NT2/D1 (cell line): ENCODE data around the gene SPAG9.

Source experiments
- DNase-seq: peaks from one replicate; pipeline ENCODE4 v3.0.0-alpha.2; 2011; ENCODE audit warnings: low read depth, low spot score
- H3K27me3 ChIP-seq: 2 replicates; pipeline ENCODE4 v1.6.0; 2011; ENCODE audit warnings: mild to moderate bottlenecking; ENCODE audit not compliant: insufficient read length, insufficient read depth
- H3K36me3 ChIP-seq: 2 replicates; pipeline ENCODE4 v1.6.1; 2011; ENCODE audit warnings: mild to moderate bottlenecking, low read length, mixed read lengths; ENCODE audit not compliant: insufficient read depth, insufficient read length
- H3K4me1 ChIP-seq: 2 replicates; pipeline ENCODE4 v1.5.1; 2011; ENCODE audit not compliant: insufficient read depth, insufficient read length
- H3K4me3 ChIP-seq: 2 replicates; pipeline ENCODE4 v1.5.1; 2011; ENCODE audit warnings: low read depth; ENCODE audit not compliant: insufficient read length
- H3K9ac ChIP-seq: 2 replicates; pipeline ENCODE4 v1.6.0; 2011; ENCODE audit warnings: low read depth; ENCODE audit not compliant: insufficient read length
- H3K9me3 ChIP-seq: 2 replicates; pipeline ENCODE4 v1.5.1; 2011; ENCODE audit warnings: mild to moderate bottlenecking, low read length; ENCODE audit not compliant: insufficient read depth
- SUZ12 ChIP-seq: IDR thresholded peaks from 2 replicates; pipeline ENCODE4 v1.6.1; 2011; ENCODE audit not compliant: insufficient read length, insufficient read depth; ENCODE audit errors: extremely low read depth
- YY1 ChIP-seq: IDR thresholded peaks from 2 replicates; pipeline ENCODE4 v1.6.1; 2011; ENCODE audit not compliant: insufficient read length, insufficient read depth
- ZNF274 ChIP-seq: IDR thresholded peaks from 2 replicates; pipeline ENCODE4 v1.6.1; 2011; ENCODE audit warnings: mild to moderate bottlenecking, low read depth, low read length

SPAG9 gene

GRCh38 chr17:50923611-50924010, 197.1 kb downstream of the SPAG9 start:
- H3K4me3 ChIP-seq: no peak overlapping the region
- no peaks in the 10 kb centered on the region for H3K9me3 ChIP-seq
- DNase-seq: no peak
- no peaks in the 10 kb centered on the region for H3K36me3 ChIP-seq
- peaks cover 20% of the 10 kb centered on the region for H3K27me3 ChIP-seq
- H3K9ac ChIP-seq: no peak overlapping the region
- TF ChIP-seq ZNF274: no peak
- H3K4me1 ChIP-seq: peaks cover 11% of the 10 kb centered on the region

GRCh38 chr17:50922721-50923405, 197.8 kb downstream of the SPAG9 start:
- H3K27me3 ChIP-seq: peaks cover 12% of the 10 kb centered on the region
- no peak overlapping the region for H3K4me3 ChIP-seq
- DNase-seq: no peak
- TF ChIP-seq ZNF274 (no peak), SUZ12 (no peak), YY1 (no peak)
- peaks cover 15% of the 10 kb centered on the region for H3K4me1 ChIP-seq
- no peaks in the 10 kb centered on the region for H3K9me3 ChIP-seq
- H3K9ac ChIP-seq: no peak overlapping the region
- H3K36me3 ChIP-seq: no peaks in the 10 kb centered on the region

DNA sequence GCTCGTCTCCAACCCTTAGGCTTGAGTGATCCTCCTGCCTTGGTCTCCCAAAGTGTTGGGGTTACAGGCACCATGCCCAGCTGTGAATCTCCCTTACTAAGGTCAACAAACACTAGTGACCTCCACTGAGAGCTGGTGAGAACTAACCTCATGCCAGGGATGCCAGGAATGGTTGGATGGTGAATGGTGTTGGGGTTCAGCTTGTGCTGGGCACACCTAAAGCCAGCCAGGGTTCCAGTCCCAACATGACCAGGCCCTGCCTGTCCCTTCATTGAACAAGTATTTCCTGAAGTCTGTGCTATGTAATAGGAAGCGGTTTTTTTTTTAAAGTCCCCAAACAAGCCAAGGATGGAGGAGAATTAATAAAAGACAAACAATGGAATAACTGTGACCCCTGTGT, 198.6 kb downstream of the SPAG9 start:
- Histone ChIP-seq H3K36me3 (no peaks in the 10 kb centered on the region), H3K4me3 (no peak overlapping the region), H3K9me3 (no peaks in the 10 kb centered on the region), H3K4me1 (peaks cover 22% of the 10 kb centered on the region), H3K9ac (no peak overlapping the region), H3K27me3 (peaks cover 6% of the 10 kb centered on the region)
- TF ChIP-seq YY1: no peak
- no peak for TF ChIP-seq SUZ12
- no peak for TF ChIP-seq ZNF274
- no peak for DNase-seq

GRCh38 chr17:50920891-50921586, 199.6 kb downstream of the SPAG9 start:
- no peak for TF ChIP-seq YY1
- TF ChIP-seq ZNF274: no peak
- no peak for TF ChIP-seq SUZ12
- DNase-seq: no peak
- H3K4me1 ChIP-seq: peaks cover 28% of the 10 kb centered on the region

DNA sequence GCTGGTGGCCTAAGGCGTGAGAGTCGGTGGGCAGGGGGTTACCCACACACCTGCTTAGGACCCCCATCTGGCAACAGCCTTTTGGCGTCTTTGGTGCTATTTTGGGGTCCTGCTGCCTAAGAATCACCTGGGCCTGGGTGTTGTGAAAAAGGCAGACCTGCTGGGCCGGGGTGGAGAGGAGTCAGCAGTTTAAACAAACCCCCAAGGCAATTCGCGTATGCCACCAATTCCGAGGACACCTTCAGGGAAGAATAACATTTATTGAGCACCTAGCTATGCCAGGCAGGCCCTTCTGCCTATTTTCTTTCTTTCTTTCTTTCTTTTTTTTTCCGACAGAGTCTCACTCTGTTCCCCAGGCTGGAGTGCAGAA, 200.6 kb downstream of the SPAG9 start:
- no peak for TF ChIP-seq ZNF274
- peak overlapping the region; percentile 57 for H3K9ac ChIP-seq
- no peak for DNase-seq

More at GRCh38 chr17:50920891-50921586, 199.6 kb downstream of the SPAG9 start:
- H3K27me3 ChIP-seq: peaks cover 5% of the 10 kb centered on the region
- no peaks in the 10 kb centered on the region for H3K36me3 ChIP-seq
- H3K9me3 ChIP-seq: no peaks in the 10 kb centered on the region
- no peak overlapping the region for H3K4me3 ChIP-seq
- H3K9ac ChIP-seq: no peak overlapping the region

GRCh38 chr17:50919321-50920040, 201.2 kb downstream of the SPAG9 start:
- peak overlapping the region; percentile 57 for H3K9ac ChIP-seq
- no peaks in the 10 kb centered on the region for H3K9me3 ChIP-seq
- H3K4me3 ChIP-seq: no peak overlapping the region
- TF ChIP-seq YY1 (no peak), SUZ12 (no peak), ZNF274 (no peak)
- H3K4me1 ChIP-seq: peaks cover 35% of the 10 kb centered on the region
- peaks cover 3% of the 10 kb centered on the region for H3K27me3 ChIP-seq
- DNase-seq: peak; percentile 40
- no peaks in the 10 kb centered on the region for H3K36me3 ChIP-seq

More for the DNA sequence above, 200.6 kb downstream of the SPAG9 start:
- H3K36me3 ChIP-seq: no peaks in the 10 kb centered on the region
- H3K4me1 ChIP-seq: peaks cover 30% of the 10 kb centered on the region
- H3K9me3 ChIP-seq: no peaks in the 10 kb centered on the region
- H3K4me3 ChIP-seq: no peak overlapping the region
- H3K27me3 ChIP-seq: peaks cover 3% of the 10 kb centered on the region

DNA sequence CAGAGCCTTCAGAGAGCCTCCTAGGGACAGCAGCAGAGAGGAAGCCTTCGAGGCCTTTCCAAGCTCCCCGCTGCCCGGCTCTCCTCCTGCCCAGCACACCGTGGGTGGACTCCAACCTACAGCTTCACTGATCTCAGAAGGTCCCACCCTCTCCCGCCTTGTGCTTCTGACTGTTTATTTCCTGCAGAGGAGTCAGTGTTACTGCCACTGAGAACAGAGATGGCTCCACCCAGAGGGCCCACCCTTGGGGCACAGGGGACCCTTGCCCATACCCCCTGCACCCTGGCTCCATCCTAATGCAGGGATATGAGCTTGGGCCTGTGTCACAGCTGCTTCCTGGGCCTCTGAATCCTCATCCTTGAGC, 201.8 kb downstream of the SPAG9 start:
- no peak for DNase-seq
- no peak for TF ChIP-seq YY1
- no peak for TF ChIP-seq SUZ12
- no peak for TF ChIP-seq ZNF274
- Histone ChIP-seq H3K27me3 (peaks cover 3% of the 10 kb centered on the region), H3K36me3 (no peaks in the 10 kb centered on the region), H3K4me1 (peaks cover 35% of the 10 kb centered on the region), H3K9ac (no peak overlapping the region), H3K9me3 (no peaks in the 10 kb centered on the region), H3K4me3 (no peak overlapping the region)
